Lower leg skin (tissue), 4 donors: ENCODE data around the gene FMNL2. TPM values are rescaled to one million over a fixed set of nuclear protein-coding genes. Genes with fewer than 3 reads are reported as not detected.

Experiments used
- DNase-seq, 2 donors: peaks; one replicate each; pipeline ENCODE4 v3.0.0-alpha.2; 2019; ENCODE audit warnings: low spot score in 2 of 2
- H3K4me3 ChIP-seq: fragments of 200-600 bp; sonication (generic); 2 replicates; pipeline ENCODE4 v1.5.1; 2017; ENCODE audit warnings: mild to moderate bottlenecking, low read depth; ENCODE audit not compliant: poor library complexity, severe bottlenecking
- POLR2A ChIP-seq, 2 donors: fragments of 450-650 bp; IDR thresholded peaks; one replicate each; pipeline ENCODE4 v1.6.1; 2016 to 2017; ENCODE audit warnings: antibody characterized with exemption in 2 of 2, mild to moderate bottlenecking in 1 of 2, moderate library complexity in 1 of 2
- WGBS, 2 donors: methylation state at CpG; one replicate each; pipeline ENCODE4 v1.1.5; 2018; 5-methylcytosine and 5-hydroxymethylcytosine counted together
- intact Hi-C: fragments of 100-400 bp; cut with DNase I; formaldehyde crosslinking; loops from one replicate; pipeline ENCODE4 v1.15.0; 2023; ENCODE audit warnings: low total_unique reads
- total RNA-seq, 4 donors: library from RNA; depleted of rRNA; stranded (reverse); fragments of >200 nt; gene quantifications; one replicate each; pipeline ENCODE4 v1.1.0, GENCODE V29; 2016
- TF ChIP-seq, protein P1 (sequence below), 3 donors: fragments of 450-650 bp; IDR thresholded peaks; one replicate each; pipeline ENCODE4 v1.5.1; 2016; ENCODE audit warnings: antibody characterized with exemption in 3 of 3, mild to moderate bottlenecking in 3 of 3, moderate library complexity in 2 of 3

FMNL2 gene
- total RNA-seq, 4 donors from 2014 or later = 9.6 to 18.3 (median 12.9) TPM

- TF ChIP-seq, protein P1, sequence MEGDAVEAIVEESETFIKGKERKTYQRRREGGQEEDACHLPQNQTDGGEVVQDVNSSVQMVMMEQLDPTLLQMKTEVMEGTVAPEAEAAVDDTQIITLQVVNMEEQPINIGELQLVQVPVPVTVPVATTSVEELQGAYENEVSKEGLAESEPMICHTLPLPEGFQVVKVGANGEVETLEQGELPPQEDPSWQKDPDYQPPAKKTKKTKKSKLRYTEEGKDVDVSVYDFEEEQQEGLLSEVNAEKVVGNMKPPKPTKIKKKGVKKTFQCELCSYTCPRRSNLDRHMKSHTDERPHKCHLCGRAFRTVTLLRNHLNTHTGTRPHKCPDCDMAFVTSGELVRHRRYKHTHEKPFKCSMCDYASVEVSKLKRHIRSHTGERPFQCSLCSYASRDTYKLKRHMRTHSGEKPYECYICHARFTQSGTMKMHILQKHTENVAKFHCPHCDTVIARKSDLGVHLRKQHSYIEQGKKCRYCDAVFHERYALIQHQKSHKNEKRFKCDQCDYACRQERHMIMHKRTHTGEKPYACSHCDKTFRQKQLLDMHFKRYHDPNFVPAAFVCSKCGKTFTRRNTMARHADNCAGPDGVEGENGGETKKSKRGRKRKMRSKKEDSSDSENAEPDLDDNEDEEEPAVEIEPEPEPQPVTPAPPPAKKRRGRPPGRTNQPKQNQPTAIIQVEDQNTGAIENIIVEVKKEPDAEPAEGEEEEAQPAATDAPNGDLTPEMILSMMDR (IDR thresholded peaks at IDR 0.05) = no peak
- no peak for TF ChIP-seq POLR2A (IDR thresholded peaks at IDR 0.05)
- DNase-seq = no peak
- H3K4me3 ChIP-seq = no peak overlapping the region
- intact Hi-C loops = no loop called here
- 85 to 86% methylated on average over 8 of the region's 8 CpGs for WGBS, 2 donors
Observed at GRCh38 chr2:152546230-152546837, 211.4 kb downstream of the FMNL2 start.

DNA sequence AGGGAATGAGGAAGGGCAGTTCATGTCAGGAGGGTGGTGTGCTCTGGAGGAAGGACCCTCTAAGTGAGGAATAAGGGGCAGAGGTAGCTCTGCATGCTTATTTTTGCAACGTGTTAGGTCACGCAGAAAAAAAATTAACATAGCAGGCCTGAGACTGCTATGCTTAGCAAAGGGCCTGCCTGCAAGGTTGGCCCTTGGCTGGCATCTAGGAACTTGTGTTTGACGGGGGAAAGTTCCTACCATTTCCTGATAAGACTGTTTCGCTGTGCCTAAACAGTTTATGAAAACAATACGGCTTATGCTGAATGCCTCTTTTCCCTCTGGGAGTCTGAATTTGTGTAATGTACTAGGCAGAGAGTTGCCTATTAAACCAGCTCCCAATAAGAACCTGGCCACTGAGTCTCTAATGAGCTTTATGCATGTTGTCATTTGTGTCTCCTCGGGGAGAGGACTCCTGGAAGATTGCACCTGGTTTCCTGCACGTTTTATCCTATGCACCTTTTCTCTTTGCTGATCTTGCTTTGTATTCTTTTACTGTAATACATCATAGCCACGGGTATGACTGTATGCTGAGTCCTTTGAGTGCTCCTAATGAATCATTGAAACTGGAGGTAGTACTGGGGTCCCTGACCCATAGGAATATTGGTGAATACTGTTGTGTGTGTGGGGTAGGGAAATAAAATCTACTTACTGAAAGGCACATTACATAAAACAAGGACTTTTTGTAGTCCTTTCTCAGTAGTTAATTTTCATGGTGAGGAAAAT, 213.3 kb downstream of the FMNL2 start:
- WGBS, 2 donors = 81 to 84% methylated on average over 8 of the region's 8 CpGs

DNA sequence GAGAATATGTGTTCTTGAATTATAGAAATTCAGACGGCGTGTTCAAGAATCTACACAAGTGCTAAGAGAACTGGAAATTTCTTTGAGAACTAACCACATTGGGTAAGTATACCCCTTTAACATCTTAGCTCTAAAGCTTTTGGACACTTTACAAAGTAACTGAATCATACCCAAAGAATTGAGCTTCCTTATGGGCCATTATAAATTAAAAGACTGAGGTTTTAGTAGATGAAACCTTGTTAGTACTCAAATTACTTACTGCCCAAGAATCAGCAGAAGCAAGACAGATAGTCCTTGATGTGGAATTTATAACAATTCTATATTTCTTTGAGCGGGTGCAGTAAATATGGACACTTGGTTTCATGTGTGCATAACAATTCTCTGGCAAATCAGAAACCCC, 214.0 kb downstream of the FMNL2 start:
- TF ChIP-seq, protein P1 (IDR thresholded peaks at IDR 0.05) = no peak
- no peak for TF ChIP-seq POLR2A (IDR thresholded peaks at IDR 0.05)
- 94 to 99% methylated on average over 3 of the region's 3 CpGs for WGBS, 2 donors
- intact Hi-C loops = no loop called here
- no peak overlapping the region for H3K4me3 ChIP-seq
- no peak for DNase-seq

More for the DNA sequence above, 213.3 kb downstream of the FMNL2 start:
- DNase-seq = no peak
- H3K4me3 ChIP-seq = no peak overlapping the region
- TF ChIP-seq, protein P1 (IDR thresholded peaks at IDR 0.05) = no peak
- TF ChIP-seq POLR2A (IDR thresholded peaks at IDR 0.05) = no peak
- intact Hi-C loops = no loop called here

GRCh38 chr2:152549423-152549822, 214.4 kb downstream of the FMNL2 start:
- TF ChIP-seq, protein P1 (IDR thresholded peaks at IDR 0.05) = no peak
- TF ChIP-seq POLR2A (IDR thresholded peaks at IDR 0.05) = no peak
- intact Hi-C loops = no loop called here
- WGBS, 2 donors = 96 to 99% methylated on average over 2 of the region's 2 CpGs
- no peak overlapping the region for H3K4me3 ChIP-seq
- no peak for DNase-seq

DNA sequence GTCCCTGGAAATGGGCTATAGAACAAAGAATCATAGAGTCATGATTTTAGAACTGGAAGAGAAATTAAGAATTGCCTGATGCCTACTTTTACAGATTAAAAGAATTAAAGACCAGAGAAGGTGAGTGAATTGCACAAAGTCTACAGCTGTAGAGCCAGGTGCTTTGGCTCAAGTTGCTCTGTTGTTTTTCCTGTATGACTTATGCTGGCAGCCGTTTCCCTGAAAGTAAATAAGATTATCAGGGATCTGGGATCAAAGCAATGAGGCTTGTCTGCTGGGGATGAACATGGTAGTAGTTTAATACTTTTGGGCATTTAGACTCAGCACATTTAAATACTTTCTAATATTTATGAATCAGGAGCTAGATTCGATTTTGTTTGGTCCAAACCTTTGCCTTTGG, 215.4 kb downstream of the FMNL2 start:
- WGBS, 2 donors = 56 to 69% methylated on average over 2 of the region's 2 CpGs
- DNase-seq = no peak
- no peak overlapping the region for H3K4me3 ChIP-seq
- intact Hi-C loops = no loop called here
- no peak for TF ChIP-seq POLR2A (IDR thresholded peaks at IDR 0.05)
- TF ChIP-seq, protein P1 (IDR thresholded peaks at IDR 0.05) = no peak
